ENCODE results near the gene LSM10.

The LSM10 gene

DNA sequence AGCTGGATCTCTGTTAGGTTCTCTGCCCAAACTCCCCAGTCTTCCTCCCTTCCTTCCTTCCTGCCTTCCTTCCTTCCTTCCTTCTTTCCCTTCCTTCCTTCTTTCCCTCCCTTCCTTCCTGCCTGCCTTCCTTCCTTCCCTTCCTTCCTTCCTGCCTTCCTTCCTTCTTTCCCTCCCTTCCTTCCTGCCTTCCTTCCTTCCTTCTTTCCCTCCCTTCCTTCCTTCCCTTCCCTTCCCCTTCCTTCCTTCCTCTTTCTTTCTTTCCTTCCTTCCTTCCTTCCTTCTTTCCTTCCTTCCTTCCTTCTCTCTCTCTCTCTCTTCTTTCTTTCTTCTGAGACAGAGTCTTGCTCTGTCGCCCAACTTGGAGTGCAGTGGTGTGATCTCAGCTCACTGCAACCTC lies 8.7 kb upstream of the LSM10 start:
- DNase-seq: no peak

DNA sequence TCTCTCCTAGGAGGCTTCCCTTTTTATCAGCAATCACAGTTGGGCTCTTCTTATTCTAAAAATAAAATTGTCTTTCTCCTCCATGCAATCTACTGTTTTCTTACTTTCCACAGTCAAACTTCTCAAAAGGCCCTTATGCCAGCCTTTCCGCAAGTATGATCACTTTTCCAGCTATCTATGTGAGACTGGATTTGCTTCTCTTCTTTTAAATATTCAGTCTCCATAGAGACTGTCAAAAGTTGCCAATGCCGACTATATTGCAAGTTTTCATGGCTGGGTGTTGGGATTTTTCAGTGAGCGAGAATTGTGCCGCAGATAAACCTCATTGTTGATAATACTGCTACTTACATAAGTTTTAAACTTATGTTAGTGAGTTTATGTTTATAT lies 4.8 kb upstream of the LSM10 start:
- DNase-seq: no peak

DNA sequence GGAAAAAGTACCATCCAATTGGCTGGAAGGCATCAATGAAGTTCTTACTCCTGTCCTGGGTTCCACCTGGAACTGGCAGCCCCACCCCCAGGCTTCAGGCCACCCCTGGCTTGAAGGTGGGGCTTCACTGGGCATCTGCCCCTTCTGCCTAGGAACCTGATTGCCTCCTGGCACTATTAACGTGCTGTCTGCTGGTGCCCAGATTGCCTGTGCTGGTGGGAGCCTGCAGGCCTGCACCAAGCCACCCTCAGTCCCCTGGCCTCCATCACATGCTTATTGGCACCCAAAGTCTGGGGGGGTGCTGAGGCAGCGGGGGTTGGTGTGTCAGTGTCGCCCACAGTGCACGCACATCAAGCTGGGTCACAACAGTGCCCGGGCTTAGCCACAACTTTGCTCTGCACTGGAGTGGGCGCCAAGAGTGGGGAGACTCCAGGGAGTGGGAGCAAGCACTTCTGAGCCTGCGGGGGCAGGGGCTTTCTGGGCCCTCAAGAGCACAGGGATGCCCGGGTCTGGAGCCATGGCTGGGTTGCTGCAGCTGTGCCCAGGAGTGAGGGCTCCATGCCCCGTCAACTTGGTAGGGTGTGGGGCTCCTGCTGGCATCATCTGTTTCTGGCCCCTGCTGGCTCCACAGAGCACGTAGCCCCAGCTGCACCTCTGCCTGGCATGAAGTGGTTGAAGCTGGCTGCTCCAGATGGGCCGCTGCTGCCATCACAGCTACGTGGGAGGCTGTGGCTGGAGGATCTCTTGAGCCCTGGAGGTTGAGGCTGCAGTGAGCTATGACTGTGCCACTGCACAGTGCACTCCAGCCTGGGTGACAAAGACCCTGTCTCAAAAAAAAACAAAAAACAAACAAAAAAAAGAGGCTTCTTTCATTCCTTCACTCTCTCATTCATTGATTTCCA lies 4.1 kb upstream of the LSM10 start:
- no peak for DNase-seq

GRCh38 chr1:36400825-36401601 lies 3.3 kb upstream of the LSM10 start:
- DNase-seq: no peak

DNA sequence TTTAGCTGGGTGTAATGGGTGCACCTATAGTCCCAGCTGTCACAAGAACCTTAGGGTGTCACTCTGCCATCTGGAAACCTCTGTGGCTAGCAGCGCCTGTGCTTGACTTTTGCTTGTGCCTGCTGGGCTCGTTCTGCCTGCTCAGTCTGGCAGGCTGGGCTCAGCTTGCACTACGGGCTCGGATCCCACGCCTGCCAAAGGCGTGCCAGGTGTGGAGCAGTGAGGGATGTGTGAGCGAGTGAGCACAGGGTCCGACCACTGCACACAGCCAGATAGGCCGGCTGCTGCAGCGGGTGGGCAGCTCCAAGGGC lies 2.8 kb upstream of the LSM10 start:
- no peak for DNase-seq

DNA sequence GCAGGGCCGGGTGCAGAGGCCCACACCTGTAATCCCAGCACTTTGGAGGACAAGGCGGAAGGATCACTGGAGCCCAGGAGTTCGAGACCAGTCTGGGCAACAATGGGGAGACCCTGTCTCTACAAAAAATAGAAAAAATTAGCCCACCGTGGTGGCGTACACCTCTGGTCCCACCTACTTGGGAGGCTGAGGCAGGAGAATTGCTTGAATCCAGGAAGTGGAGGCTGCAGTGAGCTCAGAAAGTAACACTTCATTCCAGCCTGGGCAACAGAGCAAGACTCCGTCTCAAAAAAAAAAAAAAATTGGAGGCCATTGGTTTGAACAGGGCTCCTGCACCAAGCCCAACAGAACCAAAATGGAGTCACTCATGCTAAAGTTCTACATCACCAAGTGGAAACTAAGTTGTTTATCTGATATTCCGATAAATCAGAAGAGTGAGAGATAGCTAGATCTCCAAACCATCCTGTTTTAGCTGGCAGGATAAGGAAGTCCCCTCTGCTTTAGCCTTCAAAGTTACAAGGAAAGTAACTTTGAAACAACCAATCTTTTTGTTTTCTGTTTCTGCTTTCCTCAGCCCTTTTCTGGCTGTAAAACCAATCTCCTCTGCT lies 766 bp upstream of the LSM10 start:
- DNase-seq: no peak

GRCh38 chr1:36397083-36397377 lies 678 bp downstream of the LSM10 start:
- DNase-seq: no peak

DNA sequence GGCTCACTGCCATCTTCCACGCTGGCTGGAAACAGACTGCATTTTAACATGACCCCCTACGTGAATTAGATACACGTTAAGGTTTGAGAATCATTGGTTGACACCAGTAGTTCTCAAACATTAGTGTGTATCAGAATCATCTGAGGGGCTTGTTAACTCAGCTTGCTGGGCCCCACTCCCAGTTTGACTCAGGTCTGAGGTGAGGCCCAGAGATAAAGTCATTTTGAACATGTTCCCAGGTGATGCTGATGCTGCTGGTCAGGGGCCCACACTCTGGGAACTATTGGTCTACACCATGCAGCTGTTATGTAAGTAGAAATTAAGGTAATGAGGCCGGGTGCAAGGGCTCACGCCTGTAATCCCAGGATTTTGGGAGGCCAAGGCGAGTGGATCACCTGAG lies 1.3 kb downstream of the LSM10 start:
- no peak for DNase-seq

- DNase-seq: no peak
Observed at GRCh38 chr1:36393686-36394085, 4.0 kb downstream of the LSM10 start.

- DNase-seq: no peak
Observed at GRCh38 chr1:36392836-36393235, 4.9 kb downstream of the LSM10 start.

- no peak for DNase-seq
Observed at GRCh38 chr1:36391271-36391670, 6.4 kb downstream of the LSM10 start.

DNA sequence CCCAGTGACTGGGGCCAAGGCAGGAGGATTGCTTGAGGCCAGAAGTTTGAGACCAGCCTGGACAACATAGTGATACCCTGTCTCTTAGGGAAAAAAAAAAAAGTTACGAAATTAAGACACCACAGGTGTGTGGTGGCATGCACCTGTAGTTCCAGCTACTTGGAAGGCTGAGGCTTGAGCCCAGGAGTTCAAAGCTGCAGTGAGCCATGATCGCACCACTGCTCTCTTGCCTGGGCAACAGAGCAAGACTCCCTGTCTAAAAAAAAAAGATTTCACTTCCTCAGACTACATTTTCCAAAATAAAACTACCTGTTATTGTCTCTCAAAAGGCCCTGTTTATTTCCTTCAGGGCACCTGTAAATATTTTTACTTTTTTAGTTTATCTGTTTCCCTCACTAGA lies 7.3 kb downstream of the LSM10 start:
- DNase-seq: no peak

DNA sequence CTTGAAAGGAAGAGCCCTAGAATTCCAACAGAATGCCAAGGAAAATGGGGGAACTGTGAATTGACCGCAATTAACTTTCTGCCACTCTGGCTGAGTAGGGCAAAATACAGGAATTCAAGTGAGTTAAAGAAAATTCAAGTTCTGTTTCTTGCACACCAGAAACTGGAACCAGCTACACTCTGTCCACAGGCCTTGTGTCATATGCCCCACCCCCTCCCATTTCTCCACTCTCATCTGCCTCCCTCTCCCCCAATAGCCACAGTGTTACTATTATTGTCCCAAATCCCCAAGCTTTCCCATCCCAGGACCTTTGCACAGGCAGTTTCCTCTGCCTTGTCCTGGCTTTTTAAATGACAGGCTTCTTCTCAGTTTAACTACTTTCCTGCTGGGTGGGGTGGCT lies 7.7 kb downstream of the LSM10 start:
- no peak for DNase-seq

GRCh38 chr1:36389261-36389660 lies 8.4 kb downstream of the LSM10 start:
- no peak for DNase-seq

GRCh38 chr1:36387141-36387949 lies 10.4 kb downstream of the LSM10 start:
- no peak for DNase-seq

DNA sequence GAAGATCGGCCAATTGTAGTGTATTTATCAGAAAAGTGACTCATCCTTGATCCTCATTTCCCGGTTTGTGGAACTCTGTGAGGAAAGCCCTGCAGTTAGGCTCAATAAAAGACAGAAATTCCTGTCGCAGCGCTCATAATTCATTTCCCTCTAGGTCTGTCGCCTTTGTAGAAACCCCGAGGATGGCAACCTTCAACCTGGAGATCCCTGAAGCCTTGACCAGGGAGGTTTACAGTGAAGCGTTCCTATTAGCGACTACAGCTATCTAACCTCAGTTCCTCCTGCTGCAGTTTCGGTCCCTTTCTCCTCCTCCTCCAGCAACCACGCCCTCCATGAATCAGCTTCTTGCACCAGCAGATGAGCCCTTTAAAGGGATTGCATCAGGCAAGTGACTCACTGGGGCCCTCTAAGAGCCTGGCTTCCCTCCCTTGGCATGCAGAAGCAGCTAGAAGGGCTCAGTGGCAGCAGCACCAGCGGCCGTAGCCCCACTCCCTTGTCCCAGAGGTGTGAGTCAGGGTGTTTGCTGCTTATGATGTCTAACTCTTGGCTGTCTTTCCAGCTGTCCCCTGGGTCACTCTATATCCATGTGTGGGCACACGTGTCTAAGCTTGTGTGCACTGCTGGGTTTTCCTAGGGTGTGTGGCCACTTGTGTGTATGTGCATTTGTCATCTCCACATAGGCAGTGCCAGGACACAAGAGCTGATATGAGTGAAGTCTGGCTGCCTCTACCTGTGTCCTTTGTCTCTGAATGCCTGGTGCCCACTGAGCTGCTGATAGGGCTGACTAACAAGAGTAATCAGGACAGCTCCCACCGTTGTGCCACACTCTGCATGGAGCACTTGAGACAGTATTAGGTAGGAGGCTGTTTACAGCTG lies 11.2 kb downstream of the LSM10 start:
- peak; percentile 84 for DNase-seq

GRCh38 chr1:36385410-36386264 lies 12.1 kb downstream of the LSM10 start, which contains the start of gene STK40:
Gene STK40, minus strand, starts transcription at chr1:36385924. Its CDS starts 24,592 bp downstream, at chr1:36361332.
- DNase-seq: peak; percentile 98

DNA sequence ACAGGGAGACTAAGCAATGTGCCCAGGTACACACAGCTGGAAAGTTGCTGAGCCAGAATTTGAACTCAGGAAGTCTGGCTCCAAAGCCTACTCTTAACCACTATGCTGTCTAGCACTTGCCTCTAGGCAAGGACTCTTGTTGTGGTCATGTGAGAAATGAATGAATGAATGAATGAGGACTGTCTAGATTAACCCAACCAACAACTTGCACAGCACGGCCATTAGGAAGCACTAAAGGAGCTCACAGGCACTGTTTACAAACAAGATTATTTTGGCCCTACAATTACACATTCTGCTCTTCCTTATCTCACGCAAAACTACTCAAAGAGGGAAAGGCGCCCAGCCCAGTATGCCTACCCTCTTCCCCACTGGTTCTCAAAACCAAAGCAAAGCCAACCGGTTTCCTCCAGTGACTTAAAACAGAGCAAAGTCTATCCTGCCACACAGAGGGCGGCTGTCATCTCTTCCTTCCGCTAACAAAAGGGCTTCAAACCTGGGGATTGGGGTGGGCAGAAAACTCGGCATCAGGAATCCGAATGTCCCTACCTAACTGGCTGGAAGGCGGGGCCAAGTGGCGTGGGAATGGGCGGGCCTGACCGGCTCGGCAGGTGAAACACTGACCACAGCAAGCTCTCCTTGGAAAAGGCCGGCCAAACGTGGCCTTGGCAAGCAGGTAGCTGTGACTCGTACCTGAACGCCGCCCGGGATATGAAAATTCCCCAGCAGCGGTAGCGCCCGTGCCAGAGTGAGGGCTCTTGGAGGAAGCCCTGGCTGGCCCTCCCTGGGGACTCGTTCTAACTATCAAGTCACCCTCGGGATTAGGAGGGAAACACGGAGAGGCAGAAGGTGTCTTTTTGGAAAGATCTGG lies 12.9 kb downstream of the LSM10 start:
- DNase-seq: peak; percentile 40

- DNase-seq: no peak
Observed at GRCh38 chr1:36383240-36383639, 14.5 kb downstream of the LSM10 start.

DNA sequence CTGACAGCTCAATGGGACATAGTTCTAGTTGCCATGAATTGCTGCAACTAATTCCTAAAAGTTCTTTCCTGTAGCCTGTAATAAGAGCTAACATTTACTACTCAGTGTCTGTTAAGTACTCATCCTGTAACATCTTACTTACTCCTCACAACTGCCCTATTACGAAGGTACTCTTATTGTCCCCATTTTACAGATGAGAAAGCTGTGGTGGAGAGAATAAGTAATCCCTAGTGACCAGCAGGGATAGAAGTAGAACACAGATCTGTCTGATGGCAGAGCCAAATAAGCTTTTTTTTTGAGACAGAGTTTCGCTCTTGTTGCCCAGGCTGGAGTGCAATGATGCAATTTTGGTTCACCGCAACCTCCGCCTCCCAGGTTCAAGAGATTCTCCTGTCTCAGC lies 15.0 kb downstream of the LSM10 start:
- no peak for DNase-seq
